Measurements from ENCODE around the gene C1orf216. TPM values are rescaled to one million over a fixed set of nuclear protein-coding genes. Genes with fewer than 3 reads are reported as not detected.
"Not testable (repeated sequence)": the region's sequence is repeated elsewhere in the genome, so short reads cannot be mapped to it uniquely, and the experiment has no call there.

Gene C1orf216
- total RNA-seq, 4 donors from 2014 or later: 2.8 to 6.7 (median 4.7) TPM

GRCh38 chr1:35717911-35718476, 690 bp downstream of the C1orf216 start:
- in situ Hi-C loops (cut with MboI; ENCODE audit: low pct_ligation_motif_present in 1 of 4, low pct_unique_long_range_greater_than_20kb in 1 of 4, low sequenced_read_pairs in 3 of 4): loop anchor here in 1 of 4 donors (5.0 to 25.0 kb wide), 3 partner anchors 63 to 256 kb away; partner anchors contain the start of gene TFAP2E
- TF ChIP-seq POLR2AphosphoS5 (IDR thresholded peaks at IDR 0.05) (peak in 1 of 3 donors; percentile 14), CTCF (IDR thresholded peaks at IDR 0.05) (no peak), EP300 (IDR thresholded peaks at IDR 0.05; ENCODE audit: low read depth) (no peak), POLR2A (IDR thresholded peaks at IDR 0.05) (no peak)
- H3K4me3 ChIP-seq: peak overlapping the region; percentile 48 to 91 (median 78)
- H3K27ac ChIP-seq: peak overlapping the region; percentile 77 to 89 (median 82)
- WGBS, 2 donors (ENCODE audit: low coverage in 1 of 2): 11 to 32% methylated on average over 3 to 10 of the region's 10 CpGs
- H3K27me3 ChIP-seq: no peaks in the 10 kb centered on the region
- peak; percentile 45 for DNase-seq
- no peaks in the 10 kb centered on the region for H3K9me3 ChIP-seq
- H3K4me1 ChIP-seq: peaks cover 12 to 38% (median 18%) of the 10 kb centered on the region in 4 donors
- H3K36me3 ChIP-seq: no peaks in the 10 kb centered on the region
- intact Hi-C loops (cut with DNase I; ENCODE audit: low total_unique reads): loop anchor here (10.0 kb wide), 1 partner anchor 263 kb away; no protein-coding TSS in a partner anchor

GRCh38 chr1:35715568-35716002, 3.1 kb downstream of the C1orf216 start:
- no peaks in the 10 kb centered on the region for H3K9me3 ChIP-seq
- intact Hi-C loops (cut with DNase I; ENCODE audit: low total_unique reads) (loop anchor here (10.0 kb wide), 1 partner anchor 261 kb away; no protein-coding TSS in a partner anchor), in situ Hi-C loops (cut with MboI; ENCODE audit: low pct_ligation_motif_present in 1 of 4, low pct_unique_long_range_greater_than_20kb in 1 of 4, low sequenced_read_pairs in 3 of 4) (loop anchor here in 1 of 4 donors (5.0 to 25.0 kb wide), 3 partner anchors 61 to 253 kb away; partner anchors contain the start of gene TFAP2E)
- DNase-seq: peak; percentile 80
- 31% methylated on average over 14 of the region's 15 CpGs; no CpG with 5 or more reads in 1 of the 2 donors for WGBS, 2 donors (ENCODE audit: low coverage in 1 of 2)
- H3K36me3 ChIP-seq: no peaks in the 10 kb centered on the region
- H3K4me1 ChIP-seq: peaks cover 12 to 38% (median 18%) of the 10 kb centered on the region in 4 donors
- TF ChIP-seq EP300 (IDR thresholded peaks at IDR 0.05; ENCODE audit: low read depth) (no peak), CTCF (IDR thresholded peaks at IDR 0.05) (peak; percentile 62 to 89 (median 80))
- H3K27me3 ChIP-seq: no peaks in the 10 kb centered on the region
- H3K4me3 ChIP-seq: no peak overlapping the region
- no peak overlapping the region for H3K27ac ChIP-seq

GRCh38 chr1:35714921-35715567, 3.6 kb downstream of the C1orf216 start:
- TF ChIP-seq POLR2AphosphoS5 (IDR thresholded peaks at IDR 0.05): no peak
- no peak for TF ChIP-seq POLR2A (IDR thresholded peaks at IDR 0.05)
- TF ChIP-seq CTCF (IDR thresholded peaks at IDR 0.05): no peak
- TF ChIP-seq EP300 (IDR thresholded peaks at IDR 0.05; ENCODE audit: low read depth): no peak
- Histone ChIP-seq H3K4me1 (peaks cover 12 to 38% (median 18%) of the 10 kb centered on the region in 4 donors), H3K36me3 (no peaks in the 10 kb centered on the region), H3K27me3 (no peaks in the 10 kb centered on the region), H3K4me3 (no peak overlapping the region), H3K27ac (no peak overlapping the region), H3K9me3 (no peaks in the 10 kb centered on the region)
- intact Hi-C loops (cut with DNase I; ENCODE audit: low total_unique reads) (loop anchor here (10.0 kb wide), 1 partner anchor 260 kb away; no protein-coding TSS in a partner anchor), in situ Hi-C loops (cut with MboI; ENCODE audit: low pct_ligation_motif_present in 1 of 4, low pct_unique_long_range_greater_than_20kb in 1 of 4, low sequenced_read_pairs in 3 of 4) (loop anchor here in 1 of 4 donors (5.0 to 25.0 kb wide), 3 partner anchors 60 to 253 kb away; partner anchors contain the start of gene TFAP2E)
- WGBS, 2 donors (ENCODE audit: low coverage in 1 of 2): 78 to 85% methylated on average over 2 of the region's 2 CpGs
- no peak for DNase-seq

DNA sequence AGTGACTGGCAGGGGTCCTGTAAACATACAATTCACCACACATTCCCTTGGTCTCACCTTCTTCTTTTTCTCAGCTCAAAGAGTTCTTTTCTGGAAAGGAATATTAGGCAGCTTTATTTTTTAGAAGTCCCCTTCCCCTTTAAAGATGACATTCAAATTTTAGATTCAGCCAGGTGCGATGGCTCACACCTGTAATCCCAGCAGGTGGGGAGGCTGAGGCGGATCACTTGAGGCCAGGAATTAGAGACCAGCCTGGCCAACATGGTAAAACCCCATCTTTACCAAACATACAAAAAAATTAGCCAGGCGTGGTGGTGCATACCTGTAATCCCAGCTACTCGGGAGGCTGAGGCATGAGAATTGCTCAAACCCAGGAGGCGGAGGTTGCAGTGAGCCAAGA, 7.6 kb downstream of the C1orf216 start:
- 95 to 98% methylated on average over 5 of the region's 5 CpGs for WGBS, 2 donors (ENCODE audit: low coverage in 1 of 2)
- H3K27ac ChIP-seq, H3K9me3 ChIP-seq, H3K36me3 ChIP-seq, H3K4me3 ChIP-seq, DNase-seq: not testable (repeated sequence)
- Histone ChIP-seq H3K27me3 (peaks cover 35% of the 10 kb centered on the region), H3K4me1 (peaks cover 5 to 29% (median 16%) of the 10 kb centered on the region in 4 donors)
- intact Hi-C loops (cut with DNase I; ENCODE audit: low total_unique reads) (loop anchor here (10.0 kb wide), 1 partner anchor 256 kb away; no protein-coding TSS in a partner anchor), in situ Hi-C loops (cut with MboI; ENCODE audit: low pct_ligation_motif_present in 1 of 4, low pct_unique_long_range_greater_than_20kb in 1 of 4, low sequenced_read_pairs in 3 of 4) (loop anchor here in 1 of 4 donors (10.0 to 25.0 kb wide), 2 partner anchors 56 to 249 kb away; no protein-coding TSS in a partner anchor)
